Endodermal cell (in vitro differentiated cells): Measurements from ENCODE around the gene CSTB. TPM values are rescaled to one million over a fixed set of nuclear protein-coding genes. Genes with fewer than 3 reads are reported as not detected.

Source experiments
- DNase-seq: peaks from one replicate; pipeline ENCODE4 v3.0.0-alpha.2; 2017
- H3K27ac ChIP-seq: 2 replicates; pipeline ENCODE4 v1.5.1; 2013; ENCODE audit warnings: mild to moderate bottlenecking, low read depth, low read length, moderate library complexity
- H3K27me3 ChIP-seq: 2 replicates; pipeline ENCODE4 v1.6.1; 2013; ENCODE audit warnings: mild to moderate bottlenecking, low read length, moderate library complexity; ENCODE audit not compliant: insufficient read depth, control insufficient read depth, poor library complexity, severe bottlenecking
- H3K36me3 ChIP-seq: 2 replicates; pipeline ENCODE4 v1.7.0; 2013; ENCODE audit warnings: mild to moderate bottlenecking, low read length, moderate library complexity; ENCODE audit not compliant: control insufficient read depth, insufficient read depth
- H3K4me1 ChIP-seq: one replicate; pipeline ENCODE4 v1.7.0; 2013; ENCODE audit warnings: low read length; ENCODE audit not compliant: control insufficient read depth, insufficient read depth
- H3K4me3 ChIP-seq: 2 replicates; pipeline ENCODE4 v1.5.1; 2013; ENCODE audit warnings: mild to moderate bottlenecking, low read length, moderate library complexity
- H3K9ac ChIP-seq: 2 replicates; pipeline ENCODE4 v1.6.1; 2013; ENCODE audit warnings: mild to moderate bottlenecking, low read length, moderate library complexity; ENCODE audit not compliant: poor library complexity, severe bottlenecking; ENCODE audit errors: extremely low read depth
- H3K9me3 ChIP-seq: 2 replicates; pipeline ENCODE4 v1.6.1; 2013; ENCODE audit warnings: mild to moderate bottlenecking, low read length, moderate library complexity; ENCODE audit not compliant: control insufficient read depth
- H3K27ac Mint-ChIP-seq: 2 replicates; pipeline ENCODE4 v1.8.0; 2020; ENCODE audit warnings: mixed read lengths
- H3K27me3 Mint-ChIP-seq: 2 replicates; pipeline ENCODE4 v1.8.0; 2021; ENCODE audit warnings: mild to moderate bottlenecking, mixed read lengths; ENCODE audit not compliant: insufficient read depth
- H3K36me3 Mint-ChIP-seq: 2 replicates; pipeline ENCODE4 v1.8.0; 2020; ENCODE audit warnings: low read depth, mixed read lengths
- H3K4me1 Mint-ChIP-seq: 2 replicates; pipeline ENCODE4 v1.8.0; 2020; ENCODE audit warnings: mixed read lengths
- H3K4me3 Mint-ChIP-seq: 2 replicates; pipeline ENCODE4 v1.8.0; 2020; ENCODE audit warnings: mild to moderate bottlenecking, moderate library complexity, mixed read lengths
- H3K9me3 Mint-ChIP-seq: 2 replicates; pipeline ENCODE4 v1.8.0; 2020; ENCODE audit warnings: mild to moderate bottlenecking, mixed read lengths
- WGBS, 2 experiments: methylation state at CpG; one replicate each; pipeline versions ENCODE4 v1.1.5 to v1.1.7; 2013; ENCODE audit warnings: missing lambda C conversion rate in 2 of 2, mixed read lengths in 1 of 2; ENCODE audit not compliant: insufficient coverage in 1 of 2, insufficient read length in 1 of 2; 5-methylcytosine and 5-hydroxymethylcytosine counted together
- total RNA-seq, 2 donors: library from RNA; stranded (reverse); fragmentation: NEBNext Ultra II Directional in 1 of 2; extraction: Animal tissue kit (Norgen Biotek cat#: 25700) in 1 of 2; gene quantifications; 2 replicates in 1 of 2; 3 replicates in 1 of 2; pipeline ENCODE4 v1.2.1, GENCODE V29; 2021
- TF ChIP-seq, protein P1 (sequence below): fragments of 200-600 bp; sonication (generic); conservative IDR thresholded peaks from 2 replicates; pipeline ENCODE4 v1.5.0; 2021; ENCODE audit warnings: antibody characterized with exemption, mild to moderate bottlenecking

Gene CSTB
- total RNA-seq, 2 donors from 2014 or later: 50.0 to 54.5 TPM

DNA sequence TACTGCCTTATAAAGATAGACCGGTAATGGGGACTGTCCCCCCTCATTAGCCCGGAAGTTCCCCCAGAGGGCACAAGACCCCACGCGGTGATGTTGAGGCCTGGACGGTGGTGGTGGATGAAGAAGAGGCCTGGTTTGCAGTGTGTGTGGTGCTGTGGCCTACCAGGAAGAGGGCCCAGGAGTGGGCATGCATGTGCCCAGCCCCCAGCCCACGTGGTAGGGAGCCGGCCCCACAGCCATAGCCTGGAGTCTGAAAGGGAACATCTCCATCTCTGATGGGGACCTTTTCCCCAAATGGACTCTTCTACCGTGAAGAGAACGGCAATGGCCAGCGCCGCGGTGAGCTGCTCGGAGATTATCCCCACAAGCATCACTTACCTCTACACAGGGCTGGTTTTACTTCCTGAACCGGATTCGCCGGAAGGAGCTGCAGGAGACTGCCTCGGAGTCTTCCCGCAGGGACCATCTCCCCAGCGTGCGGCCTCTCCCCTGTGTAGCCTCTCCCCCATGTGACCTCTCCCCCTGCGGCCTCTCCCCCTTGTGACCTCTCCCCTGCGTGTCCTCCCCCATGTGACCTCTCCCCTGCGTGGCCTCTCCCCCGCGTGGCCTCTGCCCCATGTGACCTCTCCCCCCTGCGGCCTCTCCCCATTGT is 33.9 kb upstream of the CSTB start:
- Mint-ChIP-seq H3K27ac (no peak overlapping the region), H3K36me3 (peaks cover 8% of the 10 kb centered on the region), H3K27me3 (no peaks in the 10 kb centered on the region), H3K9me3 (no peaks in the 10 kb centered on the region), H3K4me3 (no peak overlapping the region), H3K4me1 (peaks cover 8% of the 10 kb centered on the region)
- 86 to 94% methylated on average over 13 to 25 of the region's 26 CpGs for WGBS, 2 experiments
- Histone ChIP-seq H3K9me3 (no peaks in the 10 kb centered on the region), H3K4me1 (peaks cover 5% of the 10 kb centered on the region), H3K36me3 (peaks cover 13% of the 10 kb centered on the region), H3K27me3 (no peaks in the 10 kb centered on the region), H3K27ac (no peak overlapping the region), H3K9ac (no peak overlapping the region), H3K4me3 (no peak overlapping the region)
- DNase-seq: no peak
- TF ChIP-seq, protein P1, sequence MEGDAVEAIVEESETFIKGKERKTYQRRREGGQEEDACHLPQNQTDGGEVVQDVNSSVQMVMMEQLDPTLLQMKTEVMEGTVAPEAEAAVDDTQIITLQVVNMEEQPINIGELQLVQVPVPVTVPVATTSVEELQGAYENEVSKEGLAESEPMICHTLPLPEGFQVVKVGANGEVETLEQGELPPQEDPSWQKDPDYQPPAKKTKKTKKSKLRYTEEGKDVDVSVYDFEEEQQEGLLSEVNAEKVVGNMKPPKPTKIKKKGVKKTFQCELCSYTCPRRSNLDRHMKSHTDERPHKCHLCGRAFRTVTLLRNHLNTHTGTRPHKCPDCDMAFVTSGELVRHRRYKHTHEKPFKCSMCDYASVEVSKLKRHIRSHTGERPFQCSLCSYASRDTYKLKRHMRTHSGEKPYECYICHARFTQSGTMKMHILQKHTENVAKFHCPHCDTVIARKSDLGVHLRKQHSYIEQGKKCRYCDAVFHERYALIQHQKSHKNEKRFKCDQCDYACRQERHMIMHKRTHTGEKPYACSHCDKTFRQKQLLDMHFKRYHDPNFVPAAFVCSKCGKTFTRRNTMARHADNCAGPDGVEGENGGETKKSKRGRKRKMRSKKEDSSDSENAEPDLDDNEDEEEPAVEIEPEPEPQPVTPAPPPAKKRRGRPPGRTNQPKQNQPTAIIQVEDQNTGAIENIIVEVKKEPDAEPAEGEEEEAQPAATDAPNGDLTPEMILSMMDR: no peak

DNA sequence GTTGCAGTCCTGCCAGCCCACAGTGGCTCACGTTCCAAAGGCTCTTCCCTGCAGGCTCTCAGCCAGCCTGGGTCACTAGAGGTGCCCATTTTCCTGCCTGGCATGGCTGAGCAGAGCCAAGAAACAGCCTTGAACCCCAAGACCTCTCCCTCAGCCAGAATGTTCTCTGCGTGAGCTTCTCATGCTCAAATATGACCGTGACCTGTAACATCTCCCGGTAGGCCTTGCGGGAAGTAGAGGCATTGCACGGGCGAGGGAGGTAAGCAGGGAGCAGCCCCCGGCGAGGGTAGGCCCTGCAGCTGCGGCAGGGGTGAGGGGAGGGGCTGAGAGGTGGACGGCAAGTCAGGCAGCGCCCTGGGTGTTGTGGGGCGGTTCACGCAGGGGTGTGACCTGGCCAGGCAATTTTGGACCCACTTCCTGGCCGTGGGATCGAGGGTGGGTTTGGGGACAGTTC is 33.3 kb upstream of the CSTB start:
- no peaks in the 10 kb centered on the region for H3K27me3 ChIP-seq
- Mint-ChIP-seq H3K27me3 (no peaks in the 10 kb centered on the region), H3K4me3 (no peak overlapping the region), H3K27ac (no peak overlapping the region), H3K4me1 (peaks cover 2% of the 10 kb centered on the region), H3K9me3 (no peaks in the 10 kb centered on the region), H3K36me3 (peaks cover 8% of the 10 kb centered on the region)
- H3K9ac ChIP-seq: no peak overlapping the region
- TF ChIP-seq, protein P1: no peak
- peaks cover 13% of the 10 kb centered on the region for H3K36me3 ChIP-seq
- H3K4me1 ChIP-seq: peaks cover 5% of the 10 kb centered on the region
- DNase-seq: no peak
- H3K27ac ChIP-seq: no peak overlapping the region
- H3K9me3 ChIP-seq: no peaks in the 10 kb centered on the region
- WGBS, 2 experiments: 91 to 94% methylated on average over 8 to 16 of the region's 16 CpGs
- H3K4me3 ChIP-seq: no peak overlapping the region

DNA sequence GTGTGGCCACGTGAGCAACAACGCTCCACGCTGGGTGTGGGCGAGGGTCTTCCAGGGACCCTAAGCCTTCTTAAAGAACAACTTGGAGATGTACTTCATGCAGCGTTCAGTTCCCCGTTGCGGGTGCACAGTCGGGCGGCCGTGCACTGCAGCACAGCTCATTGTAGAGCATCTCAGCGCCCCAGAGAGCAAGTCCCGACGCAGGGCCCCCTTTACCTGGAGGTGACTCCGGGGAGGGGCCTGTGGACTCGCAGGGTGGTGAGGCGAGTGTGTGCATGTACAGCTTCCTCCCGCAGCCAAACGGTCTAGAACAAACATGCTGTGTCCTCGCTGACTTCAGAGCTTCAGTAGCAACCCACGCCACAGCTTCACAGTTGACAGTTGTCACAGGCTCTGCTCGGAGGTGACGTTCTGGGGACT is 32.7 kb upstream of the CSTB start:
- Histone ChIP-seq H3K4me3 (no peak overlapping the region), H3K4me1 (peaks cover 5% of the 10 kb centered on the region), H3K36me3 (peaks cover 13% of the 10 kb centered on the region), H3K27ac (no peak overlapping the region), H3K9me3 (no peaks in the 10 kb centered on the region), H3K9ac (no peak overlapping the region), H3K27me3 (no peaks in the 10 kb centered on the region)
- no peaks in the 10 kb centered on the region for H3K27me3 Mint-ChIP-seq
- H3K4me1 Mint-ChIP-seq: peaks cover 2% of the 10 kb centered on the region
- DNase-seq: no peak
- TF ChIP-seq, protein P1: no peak
- H3K4me3 Mint-ChIP-seq: no peak overlapping the region
- H3K27ac Mint-ChIP-seq: no peak overlapping the region
- no peaks in the 10 kb centered on the region for H3K9me3 Mint-ChIP-seq
- WGBS, 2 experiments: 91 to 92% methylated on average over 21 to 22 of the region's 22 CpGs
- H3K36me3 Mint-ChIP-seq: peaks cover 12% of the 10 kb centered on the region
